Adrenal gland (tissue), 12 donors: Measurements from ENCODE around the gene TPK1. TPM values are rescaled to one million over a fixed set of nuclear protein-coding genes. Genes with fewer than 3 reads are reported as not detected.

Experiments
- DNase-seq, 7 donors: peaks; one replicate each; pipeline ENCODE4 v3.0.0-alpha.2; 2019 to 2020
- H3K27ac ChIP-seq, 5 donors: fragments of 200-600 bp; sonication (generic) in 4 of 5; 1 replicate in 3 of 5; 2 replicates in 2 of 5; pipeline versions ENCODE4 v1.5.1 to v1.8.0; 2016 to 2020; ENCODE audit warnings: mild to moderate bottlenecking in 1 of 5
- H3K27me3 ChIP-seq: fragments of 200-600 bp; 2 replicates; pipeline ENCODE4 v1.8.0; 2021
- H3K36me3 ChIP-seq, 2 donors: fragments of 200-600 bp; replicated peaks in 1 of 2; 1 replicate in 1 of 2; 2 replicates in 1 of 2; pipeline versions ENCODE4 v1.5.1 to v1.8.0; 2018 to 2022
- H3K4me1 ChIP-seq, 2 donors: fragments of 200-600 bp; replicated peaks in 1 of 2; 1 replicate in 1 of 2; 2 replicates in 1 of 2; pipeline versions ENCODE4 v1.5.1 to v1.8.0; 2018 to 2021
- H3K4me3 ChIP-seq, 4 donors: fragments of 200-600 bp; sonication (generic) in 3 of 4; one replicate each; pipeline ENCODE4 v1.5.1; 2016 to 2018
- H3K9me3 ChIP-seq, 3 donors: fragments of 200-600 bp; sonication (generic) in 1 of 3; replicated peaks in 1 of 3; 1 replicate in 2 of 3; 2 replicates in 1 of 3; pipeline versions ENCODE4 v1.5.1 to v1.8.0; 2016 to 2021
- POLR2A ChIP-seq, 2 donors: fragments of 450-650 bp; IDR thresholded peaks; one replicate each; pipeline ENCODE4 v1.6.1; 2017; ENCODE audit warnings: antibody characterized with exemption in 2 of 2, mild to moderate bottlenecking in 2 of 2, moderate library complexity in 1 of 2
- WGBS, 4 donors: extraction: QIAGEN DNeasy Blood & Tissue Kit in 2 of 4; methylation state at CpG; one replicate each; pipeline versions ENCODE4 v1.1.5 to v1.1.7; 2013 to 2017; 5-methylcytosine and 5-hydroxymethylcytosine counted together
- intact Hi-C, 2 donors: fragments of 100-400 bp; cut with DNase I; formaldehyde crosslinking; loops; one replicate each; pipeline versions ENCODE4 v1.14.1 to v1.15.0; 2022 to 2023
- polyA plus RNA-seq, 3 donors: library from polyadenylated mRNA; stranded (reverse); fragments of 200-250 nt in 2 of 3; fragments of 350-450 nt in 1 of 3; fragmentation: Illumina TruSeq in 1 of 3; extraction: RNeasy Lipid Tissue Mini Kit (QIAGEN cat#74804) in 1 of 3; gene quantifications; one replicate each; pipeline ENCODE4 v1.2.3, GENCODE V29; 2013 to 2014
- total RNA-seq, 9 donors: library from RNA; depleted of rRNA in 4 of 9; stranded (reverse); fragments of >200 nt in 4 of 9; fragments of 120-200 nt in 1 of 9; fragmentation: NEBNext Ultra II Directional in 1 of 9; extraction: Animal tissue kit (Norgen Biotek cat#: 25700) in 1 of 9; gene quantifications; one replicate each; pipeline versions ENCODE4 v1.1.0 to v1.2.4, GENCODE V29; 2013 to 2023
- TF ChIP-seq, protein P1 (sequence below), 6 experiments: fragments of 450-650 bp in 4 of 6; fragments of 200-600 bp in 2 of 6; sonication (generic) in 1 of 6; IDR thresholded peaks; 1 replicate in 5 of 6; 2 replicates in 1 of 6; pipeline versions ENCODE4 v1.5.1 to v1.8.0; 2016 to 2021; ENCODE audit warnings: antibody characterized with exemption in 6 of 6, mild to moderate bottlenecking in 2 of 6, moderate library complexity in 1 of 6
- donor health status: healthy with polysubstance abuse.
- donor health status: Bipolar disorder and iron deficiency.
- donor health status: DM: yes; HTN: yes; CAD: no.
- donor health status: DM: no; HTN: no; CAD: no.
- donor health status: DM: no; HTN: no; CAD: no.
- donor health status: DM: yes; HTN: yes; CAD: no.

Gene TPK1
- total and polyA plus RNA-seq, 12 donors = 3.7 to 10.6 (median 9.6) TPM

DNA sequence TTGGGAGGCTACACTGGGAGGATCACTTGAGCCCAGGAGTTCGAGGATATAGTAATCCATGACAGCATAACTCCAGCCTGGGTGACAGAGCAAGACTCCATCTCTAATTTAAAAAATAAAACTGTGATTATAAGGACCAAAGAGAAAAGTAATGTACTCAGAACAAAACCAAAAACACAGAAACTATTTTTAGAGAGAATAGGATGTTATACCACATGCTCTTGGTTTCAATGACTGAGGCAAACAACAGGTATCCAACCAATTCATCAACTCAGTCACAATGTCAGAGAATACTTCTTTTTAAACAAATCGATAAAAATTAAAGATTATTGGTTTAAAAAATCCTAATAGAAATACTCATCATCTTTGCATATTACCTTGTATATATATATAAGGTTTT lies 186.7 kb downstream of the TPK1 start:
- H3K36me3 ChIP-seq = no peaks in the 10 kb centered on the region
- H3K9me3 ChIP-seq = no peaks in the 10 kb centered on the region
- H3K27ac ChIP-seq = no peak overlapping the region
- no peak for DNase-seq
- 60 to 88% (median 80%) methylated on average over 2 of the region's 2 CpGs for WGBS, 4 donors
- no peaks in the 10 kb centered on the region for H3K27me3 ChIP-seq
- TF ChIP-seq POLR2A (IDR thresholded peaks at IDR 0.05) = no peak
- intact Hi-C loops = no loop called here
- H3K4me3 ChIP-seq = no peak overlapping the region
- no peaks in the 10 kb centered on the region for H3K4me1 ChIP-seq

DNA sequence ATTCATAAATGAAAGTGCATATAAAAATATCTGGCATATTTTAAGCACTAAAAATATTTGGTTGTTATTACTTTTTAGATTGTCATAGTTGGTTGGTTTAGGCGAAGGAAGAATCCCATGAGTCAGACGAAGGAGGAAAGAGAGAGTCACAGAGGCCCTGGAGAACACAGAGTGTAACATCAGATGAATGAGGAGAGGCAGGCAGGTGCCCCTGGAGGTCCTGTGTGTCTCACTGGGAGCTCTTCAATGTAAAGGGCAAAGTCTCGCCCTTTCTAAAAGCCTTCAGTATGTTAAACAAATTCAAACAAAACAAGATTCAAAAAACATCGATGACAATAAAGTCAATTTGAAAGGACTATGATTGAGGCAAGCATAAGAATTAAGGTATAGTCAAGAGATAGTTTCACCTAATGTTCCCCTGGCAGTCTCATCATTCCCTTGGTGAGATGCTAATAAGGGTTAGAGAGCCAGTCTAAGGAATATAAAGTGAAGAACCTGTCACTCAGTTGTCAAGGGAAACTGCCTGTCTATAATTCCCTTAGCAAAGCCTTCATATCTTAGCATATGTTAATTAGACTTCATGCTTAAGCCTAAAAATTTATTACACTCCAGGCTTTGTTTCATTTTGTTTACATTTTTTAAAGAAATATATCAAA lies 194.3 kb downstream of the TPK1 start:
- intact Hi-C loops = no loop called here

DNA sequence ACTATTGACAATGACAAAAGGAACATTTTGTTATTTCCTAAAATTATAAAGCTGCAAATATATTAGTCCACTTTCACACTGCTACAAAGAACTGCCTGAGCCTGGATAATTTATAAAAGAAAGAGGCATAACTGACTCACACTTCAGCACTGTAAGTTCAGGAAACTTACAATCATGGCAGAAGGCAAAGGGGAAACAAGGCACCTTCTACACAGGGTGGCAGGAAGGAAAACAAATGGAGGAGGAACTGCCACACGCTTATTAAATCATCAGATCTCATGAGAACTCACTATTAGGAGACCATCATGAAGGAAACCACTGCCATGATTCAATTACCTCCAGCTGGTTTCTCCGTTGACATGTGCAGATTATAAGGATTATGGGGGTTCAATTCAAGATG lies 203.1 kb downstream of the TPK1 start:
- Histone ChIP-seq H3K4me3 (no peak overlapping the region), H3K4me1 (no peaks in the 10 kb centered on the region), H3K9me3 (no peaks in the 10 kb centered on the region), H3K27me3 (no peaks in the 10 kb centered on the region), H3K27ac (no peak overlapping the region), H3K36me3 (no peaks in the 10 kb centered on the region)
- WGBS, 4 donors = 75 to 86% (median 84%) methylated on average over 2 of the region's 2 CpGs
- no peak for DNase-seq
- intact Hi-C loops = no loop called here
- TF ChIP-seq, protein P1, sequence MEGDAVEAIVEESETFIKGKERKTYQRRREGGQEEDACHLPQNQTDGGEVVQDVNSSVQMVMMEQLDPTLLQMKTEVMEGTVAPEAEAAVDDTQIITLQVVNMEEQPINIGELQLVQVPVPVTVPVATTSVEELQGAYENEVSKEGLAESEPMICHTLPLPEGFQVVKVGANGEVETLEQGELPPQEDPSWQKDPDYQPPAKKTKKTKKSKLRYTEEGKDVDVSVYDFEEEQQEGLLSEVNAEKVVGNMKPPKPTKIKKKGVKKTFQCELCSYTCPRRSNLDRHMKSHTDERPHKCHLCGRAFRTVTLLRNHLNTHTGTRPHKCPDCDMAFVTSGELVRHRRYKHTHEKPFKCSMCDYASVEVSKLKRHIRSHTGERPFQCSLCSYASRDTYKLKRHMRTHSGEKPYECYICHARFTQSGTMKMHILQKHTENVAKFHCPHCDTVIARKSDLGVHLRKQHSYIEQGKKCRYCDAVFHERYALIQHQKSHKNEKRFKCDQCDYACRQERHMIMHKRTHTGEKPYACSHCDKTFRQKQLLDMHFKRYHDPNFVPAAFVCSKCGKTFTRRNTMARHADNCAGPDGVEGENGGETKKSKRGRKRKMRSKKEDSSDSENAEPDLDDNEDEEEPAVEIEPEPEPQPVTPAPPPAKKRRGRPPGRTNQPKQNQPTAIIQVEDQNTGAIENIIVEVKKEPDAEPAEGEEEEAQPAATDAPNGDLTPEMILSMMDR (IDR thresholded peaks at IDR 0.05) = no peak
- no peak for TF ChIP-seq POLR2A (IDR thresholded peaks at IDR 0.05)

More for the DNA sequence above, 194.3 kb downstream of the TPK1 start:
- Histone ChIP-seq H3K27me3 (no peaks in the 10 kb centered on the region), H3K9me3 (peaks cover 0 to 6% (median 0%) of the 10 kb centered on the region in 3 donors), H3K4me1 (no peaks in the 10 kb centered on the region), H3K36me3 (no peaks in the 10 kb centered on the region), H3K4me3 (no peak overlapping the region), H3K27ac (no peak overlapping the region)
- no peak for DNase-seq
- TF ChIP-seq, protein P1 (IDR thresholded peaks at IDR 0.05) = no peak
- no peak for TF ChIP-seq POLR2A (IDR thresholded peaks at IDR 0.05)
- WGBS, 4 donors = 74 to 81% (median 80%) methylated on average over 4 of the region's 4 CpGs

DNA sequence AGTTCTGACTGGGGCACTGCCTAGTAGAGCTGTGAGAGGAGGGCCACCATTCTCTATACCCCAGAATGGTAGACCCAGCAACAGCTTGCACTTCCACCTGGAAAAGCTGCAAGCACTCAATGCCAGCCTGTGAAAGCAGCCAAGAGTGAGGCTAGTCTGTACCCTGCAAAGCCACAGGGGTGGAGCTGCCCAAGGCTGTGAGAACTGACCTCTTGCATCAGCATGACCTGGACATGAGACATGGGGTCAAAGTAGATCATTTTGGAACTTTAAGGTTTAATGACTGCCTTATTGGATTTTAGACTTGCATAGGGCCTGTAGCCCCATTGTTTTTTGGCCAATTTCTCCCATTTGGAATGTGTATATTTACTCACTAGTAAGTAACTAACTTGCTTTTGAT lies 206.3 kb downstream of the TPK1 start:
- intact Hi-C loops = no loop called here
- Histone ChIP-seq H3K27ac (no peak overlapping the region), H3K9me3 (no peaks in the 10 kb centered on the region), H3K36me3 (no peaks in the 10 kb centered on the region), H3K4me1 (no peaks in the 10 kb centered on the region), H3K4me3 (no peak overlapping the region), H3K27me3 (no peaks in the 10 kb centered on the region)
- DNase-seq = no peak
- TF ChIP-seq, protein P1 (IDR thresholded peaks at IDR 0.05) = no peak
- TF ChIP-seq POLR2A (IDR thresholded peaks at IDR 0.05) = no peak

DNA sequence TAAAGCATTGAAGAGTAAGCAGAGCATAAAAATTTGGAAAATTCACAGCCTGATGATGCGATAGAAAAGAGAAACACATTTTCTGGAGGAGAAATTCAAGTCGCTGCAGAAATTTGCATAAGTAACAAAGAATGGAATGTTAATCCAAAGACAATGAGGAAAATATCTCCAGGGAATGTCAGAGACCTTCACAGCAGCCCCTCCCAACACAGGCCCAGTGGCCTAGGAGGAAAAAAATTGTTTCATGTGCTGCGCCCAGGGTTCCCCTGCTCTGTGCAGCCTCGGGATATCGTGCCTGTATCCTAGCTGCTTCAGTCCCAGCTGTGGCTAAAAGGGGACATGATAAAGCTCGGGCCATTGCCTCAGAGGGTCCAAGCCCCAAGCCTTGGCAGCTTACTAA lies 206.8 kb downstream of the TPK1 start:
- Histone ChIP-seq H3K36me3 (no peaks in the 10 kb centered on the region), H3K4me1 (no peaks in the 10 kb centered on the region), H3K27ac (no peak overlapping the region), H3K9me3 (no peaks in the 10 kb centered on the region), H3K27me3 (no peaks in the 10 kb centered on the region), H3K4me3 (no peak overlapping the region)
- intact Hi-C loops = no loop called here
- 77 to 92% (median 87%) methylated on average over 6 of the region's 6 CpGs for WGBS, 4 donors
- no peak for DNase-seq
- no peak for TF ChIP-seq POLR2A (IDR thresholded peaks at IDR 0.05)
- TF ChIP-seq, protein P1 (IDR thresholded peaks at IDR 0.05) = no peak
